Activated CD4-positive, alpha-beta T cell treated with anti-CD3 and anti-CD28 coated beads for 48 hours (primary cell): ENCODE data around the gene LRMDA.

Source experiments
- DNase-seq: peaks from one replicate; pipeline ENCODE4 v3.0.0-alpha.2; 2020

Gene LRMDA

GRCh38 chr10:76436981-76437380, 1005.6 kb downstream of the LRMDA start:
- DNase-seq, result no peak

DNA sequence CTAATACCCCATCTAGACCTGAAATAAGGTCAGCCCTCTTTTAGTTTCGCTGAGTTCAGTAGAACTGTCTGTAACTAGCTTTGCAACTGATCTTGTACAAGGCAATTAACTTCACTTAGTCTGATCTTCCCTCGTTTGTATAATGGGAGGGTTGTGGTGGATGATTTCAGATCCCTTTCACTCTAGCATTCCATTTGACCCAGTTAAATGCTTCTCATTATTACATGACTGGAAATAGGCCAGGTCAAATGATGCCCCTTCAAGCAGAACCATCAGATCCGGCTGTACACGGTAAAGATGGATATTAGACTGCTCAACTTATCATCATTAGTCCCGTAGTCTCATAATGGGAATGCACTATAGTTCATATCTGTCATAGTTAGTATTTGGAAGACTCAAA, 1009.0 kb downstream of the LRMDA start:
- DNase-seq, result no peak

DNA sequence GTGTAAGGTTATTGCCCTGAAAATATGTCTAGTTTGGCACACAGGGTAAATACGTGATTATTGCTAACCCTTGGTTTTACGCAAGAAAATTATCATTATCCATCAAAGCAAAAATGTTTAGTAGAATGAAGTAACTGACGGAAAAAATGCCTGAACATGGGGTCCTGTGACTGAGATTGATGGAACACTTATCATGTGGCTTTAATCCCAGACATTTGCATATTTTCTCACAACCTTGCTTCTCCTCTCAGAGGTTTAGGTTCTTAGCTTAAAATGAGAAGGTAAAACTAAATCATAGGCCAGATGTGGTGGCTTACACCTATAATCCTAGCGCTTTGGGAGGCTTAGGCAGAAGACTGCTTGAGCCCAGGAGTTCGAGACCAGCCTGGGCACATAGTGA, 1010.7 kb downstream of the LRMDA start:
- DNase-seq, result no peak

- no peak for DNase-seq
Observed at GRCh38 chr10:76444034-76444800, 1012.8 kb downstream of the LRMDA start.

DNA sequence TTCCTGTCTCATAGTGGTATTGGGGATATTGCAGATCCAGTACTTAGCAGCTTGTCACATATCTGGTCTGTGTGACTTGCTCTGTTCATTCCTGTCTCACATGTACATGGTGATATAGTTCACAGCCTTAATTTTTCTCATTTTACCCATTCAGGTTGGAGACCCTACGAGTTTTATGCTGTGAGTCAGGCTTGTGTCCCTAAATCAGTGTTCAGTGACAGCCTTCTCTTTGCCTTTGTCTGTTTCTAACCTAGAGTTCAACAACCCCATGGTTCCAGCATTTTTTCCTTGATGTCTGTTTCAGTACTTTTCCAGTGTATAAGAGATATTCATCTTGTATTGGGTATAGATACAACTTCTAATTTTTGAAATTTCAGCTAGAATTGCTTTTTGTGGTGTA, 1016.2 kb downstream of the LRMDA start:
- no peak for DNase-seq

GRCh38 chr10:76451911-76452310, 1020.5 kb downstream of the LRMDA start:
- DNase-seq, result no peak

- DNase-seq, result no peak
Observed at GRCh38 chr10:76453332-76453731, 1021.9 kb downstream of the LRMDA start.

GRCh38 chr10:76453997-76454396, 1022.6 kb downstream of the LRMDA start:
- no peak for DNase-seq

DNA sequence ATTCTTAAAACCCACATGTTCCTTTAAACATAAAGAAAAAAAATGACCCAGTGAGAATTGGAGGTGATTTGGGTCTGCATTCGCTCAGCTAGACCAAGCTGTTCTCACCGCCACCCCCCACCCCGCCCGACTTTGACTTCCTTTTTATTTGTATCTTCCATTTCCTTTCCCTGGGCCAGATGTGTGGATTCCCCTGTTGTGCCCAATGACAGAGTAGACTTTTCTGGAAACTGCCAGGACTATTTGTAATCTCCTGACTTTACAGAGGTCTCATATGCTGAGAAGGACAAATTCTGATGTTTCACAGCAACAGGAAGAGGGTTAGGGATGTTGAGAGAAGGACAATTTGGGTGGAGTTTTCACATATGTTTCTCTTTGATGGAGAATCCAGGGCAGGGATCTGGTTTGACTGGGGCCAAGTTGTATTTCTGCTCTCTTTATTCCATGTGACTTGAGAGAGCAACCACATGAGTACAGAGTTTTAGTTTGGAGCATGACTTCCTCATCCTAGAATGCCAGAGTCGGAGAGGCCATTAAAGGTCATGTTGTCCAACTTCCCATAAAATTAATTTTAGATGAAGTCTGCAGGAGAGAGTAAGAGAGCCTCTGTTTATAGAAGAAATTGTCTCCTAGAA, 1023.2 kb downstream of the LRMDA start:
- DNase-seq, result no peak

GRCh38 chr10:76456197-76456596, 1024.8 kb downstream of the LRMDA start:
- no peak for DNase-seq

GRCh38 chr10:76459016-76459730, 1027.7 kb downstream of the LRMDA start:
- DNase-seq, result no peak

DNA sequence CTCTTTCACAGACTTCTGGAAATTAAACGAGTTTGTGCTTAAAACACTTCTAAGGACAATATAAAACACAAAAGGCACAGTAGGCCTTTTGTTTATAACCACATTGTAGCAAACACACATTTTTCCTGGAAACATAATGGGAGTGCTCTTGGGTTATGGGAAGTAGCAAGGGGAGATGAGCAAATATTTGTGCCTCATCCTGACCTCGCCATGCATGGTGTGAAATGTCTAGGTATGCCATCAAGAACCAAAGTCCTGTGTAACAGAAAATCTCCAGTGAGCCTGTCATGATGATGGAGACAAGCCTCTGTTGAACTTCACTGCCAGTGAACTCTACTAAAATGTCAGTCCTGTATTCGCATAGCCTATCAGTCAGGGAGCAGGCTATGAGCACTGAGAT, 1029.6 kb downstream of the LRMDA start:
- DNase-seq, result no peak

- no peak for DNase-seq
Observed at GRCh38 chr10:76463111-76463510, 1031.7 kb downstream of the LRMDA start.

GRCh38 chr10:76466836-76467503, 1035.5 kb downstream of the LRMDA start:
- no peak for DNase-seq

GRCh38 chr10:76469675-76470074, 1038.3 kb downstream of the LRMDA start:
- no peak for DNase-seq

- no peak for DNase-seq
Observed at GRCh38 chr10:76479103-76479790, 1047.8 kb downstream of the LRMDA start.

DNA sequence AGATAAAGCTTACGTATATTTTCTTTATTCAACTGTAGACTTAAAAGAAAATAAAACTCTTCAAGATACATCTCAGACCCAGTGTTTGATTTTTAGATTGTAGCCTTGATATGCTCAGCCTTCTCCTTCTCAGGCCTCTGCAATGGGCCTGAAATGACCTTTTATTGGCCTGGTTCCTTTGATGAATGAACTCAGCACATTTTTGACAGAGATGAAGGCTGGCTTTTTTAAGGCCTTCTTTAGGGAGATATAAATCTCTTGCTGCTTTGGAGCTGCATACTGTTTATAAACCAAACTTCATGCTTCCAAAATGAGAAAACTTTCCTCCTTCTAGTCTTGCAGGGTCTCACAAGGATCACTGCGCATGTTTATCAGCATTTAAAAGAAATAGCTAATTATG, 1049.8 kb downstream of the LRMDA start:
- no peak for DNase-seq

DNA sequence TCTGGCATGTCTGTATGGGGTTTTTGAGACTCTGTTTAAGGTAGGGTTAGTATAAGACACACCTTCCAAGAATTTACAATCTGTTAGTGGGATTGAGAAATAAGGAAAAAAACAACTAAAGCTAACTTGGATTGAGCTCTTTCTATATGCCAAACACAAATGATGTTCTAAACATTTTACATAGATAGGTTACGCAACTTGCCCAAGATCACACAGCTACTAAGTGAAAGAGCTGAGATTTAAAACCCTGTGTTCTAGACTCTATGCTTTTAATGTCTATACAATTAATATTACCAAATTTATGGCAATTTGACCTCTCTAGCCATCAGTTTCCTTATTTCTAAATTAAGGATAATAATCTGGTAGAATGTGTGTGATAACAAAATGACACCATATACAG, 1056.2 kb downstream of the LRMDA start:
- DNase-seq, result no peak

DNA sequence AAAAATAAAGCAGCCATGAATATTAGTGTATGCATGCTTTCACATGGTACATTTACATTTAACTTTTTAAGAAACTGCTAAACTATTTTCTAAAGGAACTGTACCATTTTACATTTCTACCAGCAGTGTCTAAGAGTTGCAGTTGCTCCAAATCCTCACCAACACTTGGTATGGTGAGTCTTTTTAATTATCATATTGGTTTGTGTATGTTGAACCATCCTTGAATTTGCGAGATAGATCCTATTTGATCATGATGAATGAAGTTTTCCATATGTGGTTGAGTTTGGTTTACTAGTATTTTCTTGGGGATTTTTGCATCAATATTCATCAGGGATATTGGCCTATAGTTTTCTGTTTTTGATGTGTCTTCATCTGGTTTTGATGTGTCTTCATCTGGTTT, 1057.2 kb downstream of the LRMDA start:
- no peak for DNase-seq

DNA sequence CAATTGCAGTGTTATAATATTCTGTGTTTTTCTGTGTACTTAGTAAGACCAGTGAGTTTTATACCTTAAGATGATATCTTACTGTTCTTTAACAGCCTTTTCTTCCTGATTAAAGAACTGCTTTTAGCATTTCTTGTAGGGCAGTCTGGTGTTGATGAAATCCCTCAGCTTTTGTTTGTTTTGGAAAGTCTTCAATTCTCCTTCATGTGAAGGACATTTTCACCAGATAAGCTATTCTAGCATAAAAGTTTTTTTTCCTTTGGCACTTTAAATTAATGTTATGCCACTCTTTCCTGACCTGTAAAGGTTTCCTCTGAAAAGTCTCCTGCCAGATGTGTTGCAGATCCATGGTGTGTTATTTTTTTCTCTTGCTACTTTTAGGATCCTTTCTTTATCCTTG, 1059.8 kb downstream of the LRMDA start:
- no peak for DNase-seq

DNA sequence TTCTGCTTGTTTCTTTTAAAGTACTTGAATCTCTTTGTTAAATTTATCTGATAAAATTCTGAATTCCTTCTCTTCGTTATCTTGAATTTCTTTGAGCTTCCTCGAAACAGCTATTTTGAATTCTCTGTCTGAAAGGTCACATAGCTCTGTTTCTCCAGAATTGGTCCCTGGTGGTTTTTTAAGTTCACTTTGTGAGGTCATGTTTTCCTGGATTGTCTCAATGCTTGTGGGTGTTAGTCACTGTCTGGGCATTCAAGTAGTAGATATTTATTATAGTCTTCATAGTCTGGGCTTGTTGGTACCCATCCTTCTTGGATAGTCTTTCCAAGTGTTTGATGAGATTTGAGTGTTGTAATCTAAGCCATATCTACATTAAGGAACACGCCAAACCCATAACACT, 1060.6 kb downstream of the LRMDA start:
- DNase-seq, result no peak

- no peak for DNase-seq
Observed at GRCh38 chr10:76492678-76493472, 1061.5 kb downstream of the LRMDA start.
